ENCODE data around the gene PCDHA1.
"Not testable (repeated sequence)": the region's sequence is repeated elsewhere in the genome, so short reads cannot be mapped to it uniquely, and the experiment has no call there.

The PCDHA1 gene

DNA sequence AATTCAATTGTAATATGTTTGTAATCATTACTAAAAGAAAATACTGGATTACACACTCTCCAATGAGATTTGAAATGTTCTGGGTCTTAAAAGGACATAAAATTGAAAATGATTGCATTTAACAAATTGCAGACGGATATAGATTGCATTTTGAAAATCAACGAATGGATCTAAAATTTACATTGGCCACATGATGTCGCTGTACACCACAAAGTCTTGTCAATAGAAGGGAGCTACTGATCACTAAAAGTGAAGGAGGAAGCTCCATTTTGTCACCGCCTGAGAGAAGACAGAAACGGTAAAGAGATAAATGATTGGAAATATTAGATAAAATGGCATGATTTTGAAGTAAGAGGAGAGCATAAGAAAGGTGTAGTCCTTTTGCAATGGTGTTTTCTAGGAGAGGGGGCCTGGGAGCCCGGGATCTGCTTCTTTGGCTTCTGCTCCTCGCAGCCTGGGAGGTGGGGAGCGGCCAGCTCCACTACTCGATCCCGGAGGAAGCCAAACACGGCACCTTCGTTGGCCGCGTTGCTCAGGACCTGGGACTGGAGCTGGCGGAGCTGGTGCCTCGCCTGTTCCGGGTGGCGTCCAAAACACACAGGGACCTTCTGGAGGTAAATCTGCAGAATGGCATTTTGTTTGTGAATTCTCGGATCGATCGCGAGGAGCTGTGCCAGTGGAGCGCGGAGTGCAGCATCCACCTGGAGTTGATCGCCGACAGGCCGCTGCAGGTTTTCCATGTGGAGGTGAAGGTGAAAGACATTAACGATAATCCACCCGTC is at the start of gene PCDHA1:
TSS of gene PCDHA1 (plus strand) at position 236 of the 782 bp plus-strand sequence.
- DNase-seq: no peak

DNA sequence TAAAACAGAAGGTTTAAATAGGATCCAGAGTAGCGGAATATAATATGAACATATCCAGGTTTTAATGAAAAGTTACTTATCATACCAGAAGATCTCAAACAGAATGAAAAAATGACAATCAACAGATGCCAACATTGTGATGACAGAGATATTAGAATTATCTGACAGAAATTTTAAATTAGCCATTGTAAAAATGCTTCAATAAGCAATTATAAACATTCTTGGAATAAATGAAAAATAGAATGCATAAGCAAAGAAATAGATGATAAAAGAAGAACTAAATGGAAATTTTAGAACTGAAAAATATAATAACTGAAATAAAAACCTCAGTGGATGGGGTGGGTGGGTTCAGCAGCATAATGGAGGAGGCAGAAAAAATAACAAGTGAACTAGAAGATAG is 48.5 kb upstream of the PCDHA1 start:
- no peak for DNase-seq

DNA sequence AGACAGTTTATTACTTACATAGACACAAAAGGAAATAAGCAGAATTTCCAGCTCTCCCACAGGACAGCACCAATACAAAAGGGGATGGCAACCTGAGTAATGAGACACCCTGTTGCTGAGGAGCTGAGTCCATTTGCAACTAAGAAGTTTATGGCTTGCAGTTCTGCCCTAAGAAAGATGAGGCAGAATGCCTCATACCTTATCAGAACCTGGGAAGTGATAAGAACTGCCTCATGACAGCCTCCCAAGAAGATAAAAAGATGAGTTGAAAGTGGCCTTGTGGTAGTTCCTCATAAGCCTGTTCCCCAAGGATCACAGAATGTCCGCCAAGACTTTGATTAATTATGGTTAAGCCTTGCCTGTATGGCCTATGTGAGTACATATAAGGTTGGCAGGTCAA is 44.0 kb upstream of the PCDHA1 start:
- DNase-seq: no peak

DNA sequence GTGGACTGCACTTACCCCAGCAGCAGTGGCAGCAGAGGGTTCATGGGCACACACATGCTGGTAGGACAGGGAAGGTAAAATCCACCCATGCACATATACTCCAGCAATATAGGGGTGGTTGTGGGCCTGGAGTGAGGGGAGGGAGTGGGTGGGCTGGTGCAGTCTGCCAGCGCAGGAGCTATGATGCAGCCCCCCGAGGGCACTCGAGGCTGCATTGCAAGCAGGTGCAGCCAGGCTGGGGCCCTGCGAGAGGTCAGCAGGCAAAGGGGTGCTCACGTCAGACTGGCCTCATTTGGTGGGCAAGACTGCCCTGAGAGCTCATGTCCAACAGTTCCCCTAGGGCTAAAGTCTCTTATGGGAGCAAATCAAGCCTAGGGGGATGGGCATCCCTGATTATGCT is 32.4 kb upstream of the PCDHA1 start:
- DNase-seq: no peak

GRCh38 chr5:140764177-140764973 is 21.6 kb upstream of the PCDHA1 start:
- DNase-seq: no peak

DNA sequence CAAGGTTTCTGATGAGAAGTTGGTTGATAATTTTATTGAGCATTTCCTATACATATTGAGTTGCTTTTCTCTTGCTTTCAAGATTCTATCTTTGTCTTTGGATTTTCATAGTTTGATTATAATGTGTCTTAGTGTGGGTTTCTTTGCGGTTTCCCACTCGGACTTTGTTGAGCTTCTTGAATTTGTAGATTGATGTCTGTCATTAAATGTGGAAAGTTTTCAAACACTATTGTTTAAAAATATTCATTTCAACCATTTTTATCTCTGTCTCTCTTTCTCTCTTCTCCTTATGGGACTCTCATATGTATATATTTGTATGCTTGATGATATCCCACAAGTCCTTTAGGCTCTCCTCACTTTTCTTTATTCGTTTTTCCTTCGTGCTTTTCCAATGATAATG is 18.5 kb upstream of the PCDHA1 start:
- no peak for DNase-seq

- no peak for DNase-seq
Measured at GRCh38 chr5:140780512-140780911, 5.4 kb upstream of the PCDHA1 start.

DNA sequence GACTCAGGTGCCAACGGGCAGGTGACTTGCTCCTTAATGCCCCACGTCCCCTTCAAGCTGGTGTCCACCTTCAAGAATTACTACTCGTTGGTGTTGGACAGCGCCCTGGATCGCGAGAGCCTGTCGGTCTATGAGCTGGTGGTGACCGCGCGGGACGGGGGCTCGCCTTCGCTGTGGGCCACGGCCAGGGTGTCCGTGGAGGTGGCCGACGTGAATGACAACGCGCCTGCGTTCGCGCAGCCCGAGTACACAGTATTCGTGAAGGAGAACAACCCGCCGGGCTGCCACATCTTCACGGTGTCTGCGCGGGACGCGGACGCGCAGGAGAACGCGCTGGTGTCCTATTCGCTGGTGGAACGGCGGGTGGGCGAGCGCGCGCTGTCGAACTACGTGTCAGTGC is 1.5 kb downstream of the PCDHA1 start:
- DNase-seq: not testable (repeated sequence)

- not testable (repeated sequence) for DNase-seq
Measured at GRCh38 chr5:140787849-140788504, 2.0 kb downstream of the PCDHA1 start.

- peak; percentile 79 for DNase-seq
Measured at GRCh38 chr5:140791089-140791488, 5.1 kb downstream of the PCDHA1 start.

GRCh38 chr5:140794595-140795258 is 8.8 kb downstream of the PCDHA1 start, which contains the start of gene PCDHA2:
Gene PCDHA2 (plus strand): TSS chr5:140794852.
- no peak for DNase-seq

DNA sequence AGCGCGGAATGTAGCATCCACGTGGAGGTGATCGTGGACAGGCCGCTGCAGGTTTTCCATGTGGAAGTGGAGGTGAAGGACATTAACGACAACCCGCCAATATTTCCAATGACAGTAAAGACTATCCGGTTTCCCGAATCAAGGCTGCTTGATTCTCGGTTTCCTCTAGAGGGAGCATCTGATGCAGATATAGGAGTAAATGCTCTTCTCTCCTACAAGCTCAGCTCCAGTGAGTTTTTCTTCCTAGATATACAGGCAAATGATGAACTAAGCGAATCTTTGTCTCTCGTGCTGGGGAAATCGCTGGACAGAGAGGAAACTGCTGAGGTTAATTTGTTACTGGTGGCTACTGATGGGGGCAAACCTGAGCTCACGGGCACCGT is 9.3 kb downstream of the PCDHA1 start:
- no peak for DNase-seq

GRCh38 chr5:140796072-140796717 is 10.3 kb downstream of the PCDHA1 start:
- not testable (repeated sequence) for DNase-seq

GRCh38 chr5:140796718-140797095 is 10.8 kb downstream of the PCDHA1 start:
- DNase-seq: no peak

DNA sequence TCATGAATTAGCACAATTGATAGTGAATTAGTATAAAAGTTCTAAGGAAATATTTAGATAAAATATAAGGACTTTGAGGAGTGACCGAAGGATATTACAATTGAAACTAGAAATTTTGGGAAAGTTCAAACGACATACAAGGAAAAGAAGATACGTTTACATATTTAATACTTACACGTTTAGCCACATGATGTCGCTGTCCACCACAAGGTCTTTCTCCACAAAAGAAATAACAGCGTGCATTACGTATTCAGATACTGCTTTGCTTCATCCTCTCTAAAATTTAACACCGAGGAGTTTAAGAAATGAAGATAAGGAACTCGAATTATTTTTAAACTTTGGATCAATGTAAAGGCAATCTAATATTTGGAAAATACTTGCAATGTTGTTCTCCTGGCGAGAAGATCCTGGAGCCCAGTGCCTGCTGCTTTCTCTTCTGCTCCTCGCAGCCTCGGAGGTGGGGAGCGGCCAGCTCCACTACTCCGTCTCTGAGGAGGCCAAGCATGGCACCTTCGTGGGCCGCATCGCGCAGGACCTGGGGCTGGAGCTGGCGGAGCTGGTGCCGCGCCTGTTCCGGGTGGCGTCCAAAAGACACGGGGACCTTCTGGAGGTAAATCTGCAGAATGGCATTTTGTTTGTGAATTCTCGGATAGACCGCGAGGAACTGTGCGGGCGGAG is 15.0 kb downstream of the PCDHA1 start, which contains the start of gene PCDHA3:
TSS of gene PCDHA3 (plus strand) at position 242 of the 678 bp plus-strand sequence.
- DNase-seq: no peak

DNA sequence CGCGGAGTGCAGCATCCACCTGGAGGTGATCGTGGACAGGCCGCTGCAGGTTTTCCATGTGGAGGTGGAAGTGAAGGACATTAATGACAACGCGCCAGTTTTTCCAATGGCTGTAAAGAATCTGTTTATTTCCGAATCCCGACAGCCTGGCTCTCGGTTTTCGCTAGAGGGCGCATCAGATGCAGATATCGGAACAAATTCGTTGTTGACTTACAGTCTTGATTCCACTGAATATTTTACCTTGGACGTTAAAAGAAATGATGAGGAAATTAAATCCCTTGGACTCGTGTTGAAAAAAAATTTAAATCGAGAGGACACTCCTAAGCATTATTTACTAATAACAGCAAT is 15.5 kb downstream of the PCDHA1 start:
- no peak for DNase-seq

DNA sequence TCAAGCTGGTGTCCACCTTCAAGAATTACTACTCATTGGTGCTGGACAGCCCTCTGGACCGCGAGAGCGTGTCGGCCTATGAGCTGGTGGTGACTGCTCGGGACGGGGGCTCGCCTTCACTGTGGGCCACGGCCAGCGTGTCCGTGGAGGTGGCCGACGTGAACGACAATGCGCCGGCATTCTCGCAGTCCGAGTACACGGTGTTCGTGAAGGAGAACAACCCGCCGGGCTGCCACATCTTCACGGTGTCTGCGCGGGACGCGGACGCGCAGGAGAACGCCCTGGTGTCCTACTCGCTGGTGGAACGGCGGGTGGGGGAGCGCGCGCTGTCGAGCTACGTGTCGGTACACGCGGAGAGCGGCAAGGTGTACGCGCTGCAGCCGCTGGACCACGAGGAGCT is 16.4 kb downstream of the PCDHA1 start:
- DNase-seq: not testable (repeated sequence)

DNA sequence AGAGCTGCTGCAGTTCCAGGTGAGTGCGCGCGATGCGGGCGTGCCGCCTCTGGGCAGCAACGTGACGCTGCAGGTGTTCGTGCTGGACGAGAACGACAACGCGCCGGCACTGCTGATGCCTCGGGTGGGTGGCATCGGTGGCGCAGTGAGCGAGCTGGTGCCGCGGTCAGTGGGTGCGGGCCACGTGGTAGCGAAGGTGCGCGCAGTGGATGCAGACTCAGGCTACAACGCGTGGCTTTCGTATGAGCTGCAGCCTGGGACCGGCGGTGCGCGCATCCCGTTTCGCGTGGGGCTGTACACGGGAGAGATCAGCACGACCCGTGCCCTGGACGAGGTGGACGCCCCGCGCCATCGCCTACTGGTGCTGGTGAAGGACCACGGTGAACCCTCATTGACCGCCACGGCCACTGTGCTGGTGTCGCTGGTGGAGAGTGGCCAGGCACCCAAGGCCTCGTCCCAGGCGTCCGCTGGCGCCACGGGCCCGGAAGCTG is 16.9 kb downstream of the PCDHA1 start:
- no peak for DNase-seq

DNA sequence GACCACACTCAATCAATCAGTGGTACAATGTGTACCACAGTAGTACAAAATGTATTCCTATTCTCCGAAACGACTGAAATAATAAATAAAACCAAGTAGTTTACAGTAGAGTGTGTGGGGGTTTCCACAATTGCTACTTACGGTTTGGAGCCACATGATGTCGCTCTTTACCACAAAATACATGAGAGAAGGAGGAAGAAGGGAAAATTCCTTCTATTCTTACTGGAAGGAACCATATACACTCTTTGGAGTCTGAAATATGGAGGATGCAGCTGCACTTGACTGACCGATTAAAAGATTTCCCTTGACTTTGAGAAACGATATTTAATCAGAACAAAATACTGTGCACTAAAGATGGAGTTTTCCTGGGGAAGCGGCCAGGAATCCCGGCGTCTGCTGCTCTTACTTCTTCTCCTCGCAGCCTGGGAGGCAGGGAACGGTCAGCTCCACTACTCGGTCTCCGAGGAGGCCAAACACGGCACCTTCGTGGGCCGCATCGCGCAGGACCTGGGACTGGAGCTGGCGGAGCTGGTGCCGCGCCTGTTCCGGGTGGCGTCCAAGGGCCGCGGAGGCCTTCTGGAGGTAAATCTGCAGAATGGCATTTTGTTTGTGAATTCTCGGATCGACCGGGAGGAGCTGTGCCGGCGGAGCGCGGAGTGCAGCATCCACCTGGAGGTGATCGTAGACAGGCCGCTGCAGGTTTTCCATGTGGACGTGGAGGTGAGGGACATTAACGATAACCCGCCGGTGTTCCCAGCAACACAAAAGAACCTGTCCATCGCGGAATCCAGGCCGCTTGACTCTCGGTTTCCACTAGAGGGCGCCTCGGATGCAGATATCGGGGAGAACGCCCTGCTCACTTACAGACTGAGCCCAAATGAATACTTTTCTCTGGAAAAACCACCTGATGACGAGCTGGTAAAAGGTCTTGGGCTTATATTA is 21.2 kb downstream of the PCDHA1 start, which contains the start of gene PCDHA4:
TSS of gene PCDHA4 (plus strand) at position 235 of the 942 bp plus-strand sequence.
- DNase-seq: no peak

DNA sequence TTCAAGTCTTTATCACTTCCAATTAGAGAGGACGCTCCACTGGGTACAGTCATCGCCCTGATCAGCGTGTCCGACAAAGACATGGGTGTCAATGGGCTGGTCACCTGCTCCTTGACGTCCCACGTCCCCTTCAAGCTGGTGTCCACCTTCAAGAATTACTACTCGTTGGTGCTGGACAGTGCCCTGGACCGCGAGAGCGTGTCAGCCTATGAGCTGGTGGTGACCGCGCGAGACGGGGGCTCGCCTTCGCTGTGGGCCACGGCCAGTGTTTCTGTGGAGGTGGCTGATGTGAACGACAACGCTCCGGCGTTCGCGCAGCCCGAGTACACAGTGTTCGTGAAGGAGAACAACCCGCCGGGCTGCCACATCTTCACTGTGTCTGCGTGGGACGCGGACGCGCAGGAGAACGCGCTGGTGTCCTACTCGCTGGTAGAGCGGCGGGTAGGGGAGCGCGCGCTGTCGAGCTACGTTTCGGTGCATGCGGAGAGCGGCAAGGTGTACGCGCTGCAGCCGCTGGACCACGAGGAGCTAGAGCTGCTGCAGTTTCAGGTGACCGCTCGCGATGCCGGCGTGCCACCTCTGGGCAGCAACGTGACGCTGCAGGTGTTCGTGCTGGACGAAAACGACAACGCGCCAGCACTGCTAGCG is 22.4 kb downstream of the PCDHA1 start:
- DNase-seq: not testable (repeated sequence)
